22Rv1 (cell line): ENCODE results near the gene MRPL12.

Source experiments
- CTCF ChIP-seq: fragments of 450-650 bp; IDR thresholded peaks from 2 replicates; pipeline ENCODE4 v1.5.1; 2017; ENCODE audit warnings: mild to moderate bottlenecking
- ZFX ChIP-seq: fragments of 450-650 bp; IDR thresholded peaks from 2 replicates; pipeline ENCODE4 v1.6.1; 2017; ENCODE audit warnings: antibody characterized with exemption, borderline replicate concordance

- no peak for TF ChIP-seq CTCF
- no peak for TF ChIP-seq ZFX
Observed at GRCh38 chr17:81710514-81711308, 7.5 kb downstream of the MRPL12 start.
